ENCODE measurements around the gene WNT3A.

The WNT3A gene

DNA sequence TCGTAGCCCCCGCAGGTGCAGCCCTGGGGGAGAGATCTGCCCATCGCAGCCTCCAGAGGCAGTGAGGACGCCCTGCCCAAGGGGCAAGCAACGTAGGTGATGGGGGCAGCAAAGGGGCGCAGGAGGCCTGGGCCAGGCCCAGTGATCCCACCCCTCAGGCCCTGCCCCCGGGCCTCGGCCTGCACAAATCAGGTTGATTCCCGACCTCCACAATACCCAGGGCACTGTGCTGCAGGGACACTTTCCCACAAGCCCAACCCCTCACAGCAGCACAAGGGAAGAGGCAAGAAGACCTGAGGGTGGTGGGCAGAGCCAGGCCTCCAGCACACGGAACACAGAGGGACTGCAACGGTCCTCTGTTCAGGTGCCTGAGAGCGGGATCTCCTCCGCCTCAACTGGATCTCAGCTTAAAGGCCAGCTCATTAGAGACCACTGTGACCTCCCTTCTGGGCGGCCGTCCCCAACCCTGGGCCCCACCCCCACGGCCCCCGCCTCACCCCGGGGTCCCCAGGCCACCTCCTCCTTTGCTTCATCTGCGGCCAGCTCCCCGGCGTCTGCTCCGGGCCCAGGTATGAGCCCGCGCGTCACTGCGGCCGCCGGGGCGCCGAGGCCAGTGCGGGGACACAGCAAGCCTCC is 74.9 kb downstream of the WNT3A start:
- FAIRE-seq = no peak
- TF ChIP-seq, protein P1, sequence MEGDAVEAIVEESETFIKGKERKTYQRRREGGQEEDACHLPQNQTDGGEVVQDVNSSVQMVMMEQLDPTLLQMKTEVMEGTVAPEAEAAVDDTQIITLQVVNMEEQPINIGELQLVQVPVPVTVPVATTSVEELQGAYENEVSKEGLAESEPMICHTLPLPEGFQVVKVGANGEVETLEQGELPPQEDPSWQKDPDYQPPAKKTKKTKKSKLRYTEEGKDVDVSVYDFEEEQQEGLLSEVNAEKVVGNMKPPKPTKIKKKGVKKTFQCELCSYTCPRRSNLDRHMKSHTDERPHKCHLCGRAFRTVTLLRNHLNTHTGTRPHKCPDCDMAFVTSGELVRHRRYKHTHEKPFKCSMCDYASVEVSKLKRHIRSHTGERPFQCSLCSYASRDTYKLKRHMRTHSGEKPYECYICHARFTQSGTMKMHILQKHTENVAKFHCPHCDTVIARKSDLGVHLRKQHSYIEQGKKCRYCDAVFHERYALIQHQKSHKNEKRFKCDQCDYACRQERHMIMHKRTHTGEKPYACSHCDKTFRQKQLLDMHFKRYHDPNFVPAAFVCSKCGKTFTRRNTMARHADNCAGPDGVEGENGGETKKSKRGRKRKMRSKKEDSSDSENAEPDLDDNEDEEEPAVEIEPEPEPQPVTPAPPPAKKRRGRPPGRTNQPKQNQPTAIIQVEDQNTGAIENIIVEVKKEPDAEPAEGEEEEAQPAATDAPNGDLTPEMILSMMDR (IDR thresholded peaks at IDR 0.05; ENCODE audit: insufficient read depth, missing control alignments) = no peak
- no peak for DNase-seq (ENCODE audit: insufficient read length, low spot score)

DNA sequence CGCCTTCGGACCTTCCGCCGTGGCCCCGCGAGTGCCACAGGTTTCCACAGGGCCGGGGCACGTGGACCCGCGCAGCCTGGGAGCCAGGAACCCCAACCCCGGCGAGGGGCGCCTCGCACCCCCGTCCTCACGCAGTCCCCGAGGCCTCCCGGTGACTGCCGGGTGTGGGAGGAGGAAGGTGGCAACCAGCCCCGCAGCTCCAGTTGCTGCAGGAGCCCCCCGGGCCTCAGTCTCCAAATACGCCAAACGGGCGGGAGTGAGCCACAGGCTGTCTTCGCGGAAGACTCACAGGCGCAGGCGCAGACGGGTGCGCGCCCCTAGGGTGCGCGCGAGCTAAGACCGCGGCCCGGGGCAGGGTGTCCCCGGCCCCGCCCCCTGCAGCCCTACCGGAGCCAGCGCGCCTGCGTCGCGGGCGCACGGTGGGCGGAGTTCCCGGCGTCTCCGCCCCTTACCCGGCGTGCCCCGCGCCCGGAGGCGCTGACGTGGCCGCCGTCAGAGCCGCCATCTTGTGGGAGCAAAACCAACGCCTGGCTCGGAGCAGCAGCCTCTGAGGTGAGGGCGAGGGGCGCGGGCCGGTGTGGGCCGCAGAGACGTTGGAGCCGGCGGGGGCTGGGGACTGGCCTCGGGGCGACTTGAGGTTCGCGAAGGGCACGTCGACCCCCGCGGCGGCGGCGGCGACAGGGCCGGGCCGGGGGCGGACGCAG is 75.6 kb downstream of the WNT3A start, which contains the start of gene ARF1:
ARF1 (plus strand) TSS at position 495 of the 704 bp plus-strand sequence. CDS start 14,407 bp downstream, outside the sequence.
- peak; percentile 100 for DNase-seq (ENCODE audit: insufficient read length, low spot score)
- FAIRE-seq = no peak
- TF ChIP-seq, protein P1 (IDR thresholded peaks at IDR 0.05; ENCODE audit: insufficient read depth, missing control alignments) = no peak

DNA sequence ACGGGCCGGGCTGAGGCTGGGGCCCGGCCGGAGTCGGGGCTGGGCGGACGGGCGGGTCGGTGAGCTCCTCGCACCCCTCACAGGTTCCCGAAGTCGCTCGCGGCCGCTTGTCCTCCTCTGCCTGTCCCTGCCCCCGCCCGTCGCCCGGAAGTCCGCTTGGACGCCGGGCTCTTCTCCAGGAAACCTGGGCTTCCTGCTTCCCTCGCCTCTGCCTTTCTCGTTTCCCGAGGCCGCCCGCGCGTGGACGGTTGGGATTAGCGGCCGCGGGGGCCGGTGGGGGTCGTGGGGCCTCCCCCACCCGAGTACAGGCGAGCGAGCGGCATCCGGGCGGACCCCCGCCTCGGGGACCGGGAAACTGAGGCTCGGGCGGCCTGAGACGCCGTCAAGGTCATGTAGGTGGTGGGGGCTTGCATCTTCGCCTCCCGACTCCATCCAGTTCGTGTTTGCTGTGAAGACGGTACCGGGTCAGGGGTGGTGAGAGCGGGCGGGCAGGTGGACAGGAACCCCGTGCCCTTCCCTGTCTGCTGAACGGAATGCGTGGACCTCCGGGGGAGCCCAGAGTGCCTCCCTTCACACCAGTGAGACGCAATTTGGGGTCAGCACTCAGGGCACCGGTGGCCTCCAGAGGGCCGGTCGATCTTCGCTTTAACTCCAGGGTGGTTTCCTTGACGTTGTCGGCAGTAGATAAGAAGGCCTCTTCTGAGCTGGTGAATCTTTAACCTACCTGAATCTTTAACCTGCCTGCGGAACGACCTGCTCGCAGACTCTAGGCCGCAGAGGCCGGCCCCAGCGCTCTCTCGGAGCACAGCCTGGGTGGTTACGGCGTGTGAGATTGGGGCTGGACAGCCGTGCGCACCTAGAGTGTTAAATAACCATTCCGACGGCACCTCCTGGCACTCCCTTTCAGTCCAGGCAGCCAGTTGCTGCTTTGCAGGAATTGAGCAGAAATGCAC is 76.4 kb downstream of the WNT3A start:
- no peak for DNase-seq (ENCODE audit: insufficient read length, low spot score)
- FAIRE-seq = no peak
- TF ChIP-seq, protein P1 (IDR thresholded peaks at IDR 0.05; ENCODE audit: insufficient read depth, missing control alignments) = no peak

DNA sequence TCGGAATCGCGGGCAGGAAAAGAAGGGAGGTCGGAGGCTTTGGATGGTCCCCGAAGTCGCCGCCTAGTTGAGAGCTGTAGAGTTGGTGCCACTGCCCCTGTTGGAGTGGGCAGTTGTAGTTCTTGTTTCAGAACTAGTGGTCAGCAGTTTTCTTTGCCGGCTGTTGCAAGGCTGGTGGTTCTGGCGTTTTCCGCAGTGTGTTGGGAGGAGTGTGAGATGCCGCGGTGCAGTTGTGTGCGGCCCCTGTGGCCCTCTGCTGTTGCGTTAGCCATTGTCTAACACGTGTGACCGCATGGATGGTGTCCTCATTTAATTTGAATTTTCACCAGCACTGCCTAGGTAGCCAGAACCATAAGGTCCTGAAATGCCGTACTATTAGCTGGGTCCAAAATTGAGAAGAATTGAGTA is 77.1 kb downstream of the WNT3A start:
- TF ChIP-seq, protein P1 (IDR thresholded peaks at IDR 0.05; ENCODE audit: insufficient read depth, missing control alignments) = no peak
- FAIRE-seq (no peak), DNase-seq (ENCODE audit: insufficient read length, low spot score) (no peak)

DNA sequence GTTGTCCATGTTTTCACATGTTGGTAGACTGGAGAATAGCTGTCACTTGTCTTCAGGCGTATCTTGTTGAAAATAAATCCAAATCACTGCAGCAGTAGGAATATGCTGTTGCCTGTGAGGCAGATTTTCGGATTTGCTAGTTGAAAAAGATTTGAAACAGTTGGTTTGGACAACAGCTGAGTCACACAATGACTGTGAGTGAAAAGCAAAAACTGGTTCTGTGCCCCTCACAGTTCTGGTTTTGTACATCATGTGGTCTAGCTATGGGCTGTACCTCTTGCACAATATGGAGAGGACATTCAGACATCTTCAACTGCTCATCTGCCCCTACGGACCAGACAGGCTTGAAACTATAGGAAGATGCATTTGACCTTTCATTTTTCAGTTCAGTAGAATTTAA is 77.5 kb downstream of the WNT3A start:
- no peak for DNase-seq (ENCODE audit: insufficient read length, low spot score)
- TF ChIP-seq, protein P1 (IDR thresholded peaks at IDR 0.05; ENCODE audit: insufficient read depth, missing control alignments) = no peak
- FAIRE-seq = no peak

DNA sequence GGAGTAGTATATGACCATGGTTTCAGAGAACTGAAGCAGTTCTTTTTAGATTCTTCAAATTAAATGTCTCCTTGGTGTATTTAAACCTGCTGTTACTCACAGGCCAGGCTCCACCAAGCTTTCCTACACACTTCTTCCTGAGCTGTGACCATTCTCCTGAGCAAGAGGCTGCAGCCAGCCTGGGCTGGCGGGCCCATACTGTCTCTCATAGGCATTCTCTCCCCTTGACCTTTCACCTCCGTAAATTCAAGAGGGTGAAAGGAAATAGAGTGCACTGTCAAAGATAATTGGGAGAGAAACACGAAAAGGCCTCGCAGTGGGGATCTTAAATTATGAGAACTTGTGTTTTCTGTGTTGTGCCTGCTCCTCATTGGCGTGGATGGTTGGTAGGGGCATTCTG is 78.0 kb downstream of the WNT3A start:
- DNase-seq (ENCODE audit: insufficient read length, low spot score) = no peak
- no peak for FAIRE-seq
- TF ChIP-seq, protein P1 (IDR thresholded peaks at IDR 0.05; ENCODE audit: insufficient read depth, missing control alignments) = no peak
